ENCODE results near the gene MINDY4. TPM values are rescaled to one million over a fixed set of nuclear protein-coding genes. Genes with fewer than 3 reads are reported as not detected.

Gene MINDY4
- total RNA-seq, 1 experiment from 2014 or later, result 2.1 TPM

- Mint-ChIP-seq H3K36me3 (ENCODE audit: insufficient read depth, unreplicated experiment) (peaks cover 6% of the 10 kb centered on the region), H3K4me3 (ENCODE audit: unreplicated experiment) (no peak overlapping the region), H3K27ac (ENCODE audit: unreplicated experiment) (no peak overlapping the region), H3K27me3 (ENCODE audit: insufficient read depth, unreplicated experiment) (peaks cover 6% of the 10 kb centered on the region), H3K9me3 (ENCODE audit: unreplicated experiment) (peaks cover 19% of the 10 kb centered on the region), H3K4me1 (ENCODE audit: low read depth, unreplicated experiment) (no peaks in the 10 kb centered on the region)
- ChIA-PET POLR2A (no interaction called here), CTCF (interaction anchor here (0.6 kb wide), 1 partner anchor 305 kb away, joined by 3 read pairs; no protein-coding TSS in a partner anchor)
- no peak overlapping the region for H3K4me3 ChIP-seq (ENCODE audit: low read depth, low read length)
- no peaks in the 10 kb centered on the region for H3K36me3 ChIP-seq (ENCODE audit: control insufficient read depth, insufficient read depth, low read length)
- H3K27me3 ChIP-seq (replicated peaks; ENCODE audit: control insufficient read depth, insufficient read depth, low read length), result no peaks in the 10 kb centered on the region
- no peak for TF ChIP-seq CTCF (IDR thresholded peaks at IDR 0.05; ENCODE audit: insufficient read depth in 1 of 2, low read depth in 1 of 2, low read length in 1 of 2, severe bottlenecking in 1 of 2, unreplicated experiment in 1 of 2)
- H3K9me3 ChIP-seq, result no peaks in the 10 kb centered on the region; the same call in 1 of the 2 replicates
- DNase-seq, result no peak
- intact Hi-C loops (cut with micrococcal nuclease; ENCODE audit: unreplicated experiment), result no loop called here
- no peaks in the 10 kb centered on the region for H3K4me1 ChIP-seq
- no TSS peak for BruUV-seq (replicated peaks)
Measured at GRCh38 chr7:30826181-30826580, 55.0 kb downstream of the MINDY4 start.

GRCh38 chr7:30828591-30828990 lies 57.4 kb downstream of the MINDY4 start:
- H3K4me3 ChIP-seq (ENCODE audit: low read depth, low read length), result no peak overlapping the region
- Mint-ChIP-seq H3K4me3 (ENCODE audit: unreplicated experiment) (no peak overlapping the region), H3K4me1 (ENCODE audit: low read depth, unreplicated experiment) (no peaks in the 10 kb centered on the region), H3K9me3 (ENCODE audit: unreplicated experiment) (peaks cover 35% of the 10 kb centered on the region), H3K27ac (ENCODE audit: unreplicated experiment) (no peak overlapping the region), H3K36me3 (ENCODE audit: insufficient read depth, unreplicated experiment) (peaks cover 6% of the 10 kb centered on the region), H3K27me3 (ENCODE audit: insufficient read depth, unreplicated experiment) (no peaks in the 10 kb centered on the region)
- intact Hi-C loops (cut with micrococcal nuclease; ENCODE audit: unreplicated experiment), result no loop called here
- TF ChIP-seq CTCF (IDR thresholded peaks at IDR 0.05; ENCODE audit: insufficient read depth in 1 of 2, low read depth in 1 of 2, low read length in 1 of 2, severe bottlenecking in 1 of 2, unreplicated experiment in 1 of 2), result no peak
- ChIA-PET POLR2A (no interaction called here), CTCF (no interaction called here)
- H3K27me3 ChIP-seq (replicated peaks; ENCODE audit: control insufficient read depth, insufficient read depth, low read length), result no peaks in the 10 kb centered on the region
- no peak for DNase-seq
- 0 out of 2 replicates have a peak, but pooled peaks cover 4% of the 10 kb centered on the region for H3K4me1 ChIP-seq
- H3K36me3 ChIP-seq (ENCODE audit: control insufficient read depth, insufficient read depth, low read length), result no peaks in the 10 kb centered on the region
- H3K9me3 ChIP-seq, result peaks cover 10% of the 10 kb centered on the region
- BruUV-seq (replicated peaks), result no TSS peak

GRCh38 chr7:30829471-30829870 lies 58.3 kb downstream of the MINDY4 start:
- Mint-ChIP-seq H3K36me3 (ENCODE audit: insufficient read depth, unreplicated experiment) (peaks cover 6% of the 10 kb centered on the region), H3K27ac (ENCODE audit: unreplicated experiment) (no peak overlapping the region), H3K9me3 (ENCODE audit: unreplicated experiment) (peaks cover 37% of the 10 kb centered on the region), H3K4me3 (ENCODE audit: unreplicated experiment) (no peak overlapping the region), H3K27me3 (ENCODE audit: insufficient read depth, unreplicated experiment) (no peaks in the 10 kb centered on the region), H3K4me1 (ENCODE audit: low read depth, unreplicated experiment) (no peaks in the 10 kb centered on the region)
- no peak for TF ChIP-seq CTCF (IDR thresholded peaks at IDR 0.05; ENCODE audit: insufficient read depth in 1 of 2, low read depth in 1 of 2, low read length in 1 of 2, severe bottlenecking in 1 of 2, unreplicated experiment in 1 of 2)
- peaks cover 19% of the 10 kb centered on the region for H3K9me3 ChIP-seq
- no peaks in the 10 kb centered on the region for H3K36me3 ChIP-seq (ENCODE audit: control insufficient read depth, insufficient read depth, low read length)
- intact Hi-C loops (cut with micrococcal nuclease; ENCODE audit: unreplicated experiment), result no loop called here
- POLR2A ChIA-PET, result no interaction called here
- H3K4me1 ChIP-seq, result 0 out of 2 replicates have a peak, but pooled peaks cover 4% of the 10 kb centered on the region
- no peaks in the 10 kb centered on the region for H3K27me3 ChIP-seq (replicated peaks; ENCODE audit: control insufficient read depth, insufficient read depth, low read length)
- no TSS peak for BruUV-seq (replicated peaks)
- CTCF ChIA-PET, result no interaction called here
- no peak overlapping the region for H3K4me3 ChIP-seq (ENCODE audit: low read depth, low read length)
- no peak for DNase-seq
